Measurements from ENCODE around the gene CAST.

CAST gene

GRCh38 chr5:96743805-96744204 is 81.6 kb downstream of the CAST start:
- no peak for DNase-seq (ENCODE audit: low read depth in 1 of 2, low spot score in 1 of 2)

GRCh38 chr5:96744218-96744617 is 82.0 kb downstream of the CAST start:
- peak in 1 of 2 donors; percentile 2 for DNase-seq (ENCODE audit: low read depth in 1 of 2, low spot score in 1 of 2)

- DNase-seq (ENCODE audit: low read depth in 1 of 2, low spot score in 1 of 2), result no peak
Observed at GRCh38 chr5:96745025-96745424, 82.8 kb downstream of the CAST start.

- DNase-seq (ENCODE audit: low read depth in 1 of 2, low spot score in 1 of 2), result no peak
Observed at GRCh38 chr5:96745844-96746531, 83.8 kb downstream of the CAST start.

- no peak for DNase-seq (ENCODE audit: low read depth in 1 of 2, low spot score in 1 of 2)
Observed at GRCh38 chr5:96747720-96748119, 85.5 kb downstream of the CAST start.

GRCh38 chr5:96750110-96750822 is 88.1 kb downstream of the CAST start:
- DNase-seq (ENCODE audit: low read depth in 1 of 2, low spot score in 1 of 2), result no peak

- DNase-seq (ENCODE audit: low read depth in 1 of 2, low spot score in 1 of 2), result no peak
Observed at GRCh38 chr5:96751203-96752169, 89.3 kb downstream of the CAST start.

- DNase-seq (ENCODE audit: low read depth in 1 of 2, low spot score in 1 of 2), result peak in 1 of 2 donors; percentile 53
Observed at GRCh38 chr5:96752341-96753016, 90.3 kb downstream of the CAST start.

- DNase-seq (ENCODE audit: low read depth in 1 of 2, low spot score in 1 of 2), result no peak
Observed at GRCh38 chr5:96753017-96753397, 90.8 kb downstream of the CAST start.

- DNase-seq (ENCODE audit: low read depth in 1 of 2, low spot score in 1 of 2), result no peak
Observed at GRCh38 chr5:96753848-96754247, 91.7 kb downstream of the CAST start.

- no peak for DNase-seq (ENCODE audit: low read depth in 1 of 2, low spot score in 1 of 2)
Observed at GRCh38 chr5:96755851-96756250, 93.7 kb downstream of the CAST start.

GRCh38 chr5:96756985-96757384 is 94.8 kb downstream of the CAST start:
- no peak for DNase-seq (ENCODE audit: low read depth in 1 of 2, low spot score in 1 of 2)

- DNase-seq (ENCODE audit: low read depth in 1 of 2, low spot score in 1 of 2), result no peak
Observed at GRCh38 chr5:96758621-96759020, 96.4 kb downstream of the CAST start.

GRCh38 chr5:96761618-96762017 is 99.4 kb downstream of the CAST start:
- DNase-seq (ENCODE audit: low read depth in 1 of 2, low spot score in 1 of 2), result no peak

GRCh38 chr5:96763026-96763425 is 100.8 kb downstream of the CAST start:
- no peak for DNase-seq (ENCODE audit: low read depth in 1 of 2, low spot score in 1 of 2)

- no peak for DNase-seq (ENCODE audit: low read depth in 1 of 2, low spot score in 1 of 2)
Observed at GRCh38 chr5:96765043-96765442, 102.9 kb downstream of the CAST start.

GRCh38 chr5:96768708-96769251 is 106.6 kb downstream of the CAST start:
- DNase-seq (ENCODE audit: low read depth in 1 of 2, low spot score in 1 of 2), result no peak

- DNase-seq (ENCODE audit: low read depth in 1 of 2, low spot score in 1 of 2), result no peak
Observed at GRCh38 chr5:96771395-96771794, 109.2 kb downstream of the CAST start.

GRCh38 chr5:96772111-96772510 is 109.9 kb downstream of the CAST start:
- no peak for DNase-seq (ENCODE audit: low read depth in 1 of 2, low spot score in 1 of 2)

GRCh38 chr5:96772542-96772941 is 110.4 kb downstream of the CAST start:
- DNase-seq (ENCODE audit: low read depth in 1 of 2, low spot score in 1 of 2), result no peak

- DNase-seq (ENCODE audit: low read depth in 1 of 2, low spot score in 1 of 2), result no peak
Observed at GRCh38 chr5:96775050-96775449, 112.9 kb downstream of the CAST start.

All from activated CD4-positive, alpha-beta T cell treated with anti-CD3 and anti-CD28 coated beads, Interleukin-2, amount 50 U/mL, for 24 hours (primary cell).